ENCODE results near the gene ECD.

Gene ECD

DNA sequence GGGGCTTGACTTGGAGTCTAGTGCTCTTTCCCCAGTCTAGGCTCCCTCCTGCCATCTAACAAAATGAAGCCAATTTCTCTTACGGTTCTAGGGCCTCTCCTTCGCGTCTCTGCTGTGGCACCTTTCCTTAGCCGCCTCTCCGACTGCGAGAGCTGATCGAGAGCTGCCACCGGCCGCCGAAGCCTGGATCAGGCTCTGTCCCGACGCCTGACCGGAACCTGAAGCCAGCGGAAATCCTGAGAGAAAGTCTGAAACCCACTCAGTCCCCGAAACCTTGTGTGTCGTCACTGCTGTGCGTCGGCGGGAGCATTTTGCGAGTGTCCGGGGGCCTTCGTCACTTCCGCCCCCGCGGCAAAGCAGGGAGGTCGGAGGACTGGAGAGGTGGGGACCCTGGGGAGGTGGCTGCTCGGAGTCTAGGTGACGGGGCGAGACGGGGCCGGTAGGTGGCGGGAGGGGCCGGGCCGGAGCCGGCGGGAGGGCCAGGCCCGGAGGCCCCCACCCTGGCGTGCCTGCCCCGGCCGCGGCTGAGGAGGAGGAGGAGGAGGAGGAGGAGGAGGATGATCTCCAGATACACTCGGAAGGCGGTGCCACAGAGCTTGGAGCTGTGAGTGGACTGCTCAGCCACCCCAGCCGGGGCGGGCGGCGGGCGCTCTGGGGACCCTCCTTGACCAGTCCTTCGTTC lies at the start of gene ECD, which contains the start of gene FAM149B1:
Gene ECD, minus strand, starts transcription at position 226 of the 682 bp plus-strand sequence. CDS start 4,071 bp downstream, outside the sequence.
Gene FAM149B1, plus strand, starts transcription at position 337 of the 682 bp plus-strand sequence. Its CDS starts 221 bp downstream, at position 558.
- Histone ChIP-seq H3K9me3 (ENCODE audit: control insufficient read depth, insufficient read depth, low read length) (no peaks in the 10 kb centered on the region), H3K9ac (ENCODE audit: low read depth, low read length) (peak within 1 kb of the TSS; percentile 91), H3K4me1 (ENCODE audit: control insufficient read depth, insufficient read depth, low read length) (no peaks in the 10 kb centered on the region), H3K27ac (ENCODE audit: low read depth, low read length) (peak within 1 kb of the TSS; percentile 95), H3K36me3 (ENCODE audit: control insufficient read depth, insufficient read depth, low read length) (peaks cover 14% of the 10 kb centered on the region), H3K27me3 (ENCODE audit: control insufficient read depth, insufficient read depth, low read length) (no peaks in the 10 kb centered on the region), H3K4me3 (ENCODE audit: low read depth, low read length) (peak within 1 kb of the TSS; percentile 99)

DNA sequence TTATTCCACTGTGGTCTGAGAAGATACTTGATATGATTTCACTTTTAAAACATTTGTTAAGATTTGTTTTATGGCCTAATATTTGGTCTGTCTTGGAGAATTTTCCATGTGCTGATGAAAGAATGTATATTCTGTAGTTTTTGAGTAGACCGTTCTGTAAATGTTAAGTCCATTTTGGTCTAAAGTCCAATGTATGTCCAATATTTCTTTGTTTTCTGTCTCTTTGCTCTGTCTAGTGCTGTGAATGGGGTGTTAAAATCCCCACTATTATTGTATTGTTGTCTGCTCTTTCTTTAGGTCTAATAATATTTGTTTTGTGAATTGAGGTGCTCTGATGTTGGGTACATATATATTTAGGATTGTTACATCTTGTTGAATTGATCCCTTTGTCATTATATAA lies 47.9 kb upstream of the ECD start:
- Histone ChIP-seq H3K4me3 (ENCODE audit: low read depth, low read length) (no peak overlapping the region), H3K36me3 (ENCODE audit: control insufficient read depth, insufficient read depth, low read length) (0 out of 2 replicates have a peak, but pooled peaks cover 6% of the 10 kb centered on the region), H3K9me3 (ENCODE audit: control insufficient read depth, insufficient read depth, low read length) (no peaks in the 10 kb centered on the region), H3K9ac (ENCODE audit: low read depth, low read length) (no peak overlapping the region), H3K27ac (ENCODE audit: low read depth, low read length) (no peak overlapping the region), H3K27me3 (ENCODE audit: control insufficient read depth, insufficient read depth, low read length) (no peaks in the 10 kb centered on the region), H3K4me1 (ENCODE audit: control insufficient read depth, insufficient read depth, low read length) (no peaks in the 10 kb centered on the region)

DNA sequence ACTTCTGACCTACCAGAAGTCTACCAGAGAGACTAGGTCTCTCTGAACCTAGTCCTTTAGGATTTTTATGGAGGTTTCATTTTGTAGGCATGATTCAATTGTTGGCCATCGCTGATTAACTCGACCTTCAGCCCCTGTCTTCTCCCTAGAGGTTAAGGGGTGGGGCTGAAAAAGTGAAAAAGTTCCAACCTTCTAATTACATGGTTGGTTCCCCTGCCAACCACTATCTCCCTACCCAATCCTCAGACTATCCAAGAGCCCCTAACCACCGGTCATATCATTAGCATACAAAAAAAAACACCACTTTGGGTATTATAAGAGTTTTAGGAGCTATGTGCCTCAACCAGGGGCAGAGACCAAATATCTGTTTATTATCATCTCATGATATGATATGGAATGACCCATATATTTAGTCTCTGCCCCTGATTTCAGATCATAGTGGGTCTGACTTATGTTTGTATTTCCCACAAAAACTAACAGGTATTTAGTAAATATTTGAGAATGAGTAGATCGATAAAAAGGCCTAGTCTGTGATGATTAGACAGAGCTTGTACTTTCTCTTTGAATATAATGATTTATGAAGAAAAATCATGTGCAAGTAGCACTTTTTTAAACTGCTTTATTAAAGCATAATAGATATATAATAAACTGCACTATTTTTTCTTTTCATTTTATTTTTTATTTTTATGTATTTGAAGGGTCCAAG lies 43.5 kb upstream of the ECD start:
- no peak overlapping the region for H3K9ac ChIP-seq (ENCODE audit: low read depth, low read length)
- H3K9me3 ChIP-seq (ENCODE audit: control insufficient read depth, insufficient read depth, low read length), result peaks cover 9% of the 10 kb centered on the region
- H3K4me1 ChIP-seq (ENCODE audit: control insufficient read depth, insufficient read depth, low read length), result no peaks in the 10 kb centered on the region
- no peak overlapping the region for H3K27ac ChIP-seq (ENCODE audit: low read depth, low read length)
- peaks cover 13% of the 10 kb centered on the region for H3K36me3 ChIP-seq (ENCODE audit: control insufficient read depth, insufficient read depth, low read length)
- H3K27me3 ChIP-seq (ENCODE audit: control insufficient read depth, insufficient read depth, low read length), result no peaks in the 10 kb centered on the region
- no peak overlapping the region for H3K4me3 ChIP-seq (ENCODE audit: low read depth, low read length)

DNA sequence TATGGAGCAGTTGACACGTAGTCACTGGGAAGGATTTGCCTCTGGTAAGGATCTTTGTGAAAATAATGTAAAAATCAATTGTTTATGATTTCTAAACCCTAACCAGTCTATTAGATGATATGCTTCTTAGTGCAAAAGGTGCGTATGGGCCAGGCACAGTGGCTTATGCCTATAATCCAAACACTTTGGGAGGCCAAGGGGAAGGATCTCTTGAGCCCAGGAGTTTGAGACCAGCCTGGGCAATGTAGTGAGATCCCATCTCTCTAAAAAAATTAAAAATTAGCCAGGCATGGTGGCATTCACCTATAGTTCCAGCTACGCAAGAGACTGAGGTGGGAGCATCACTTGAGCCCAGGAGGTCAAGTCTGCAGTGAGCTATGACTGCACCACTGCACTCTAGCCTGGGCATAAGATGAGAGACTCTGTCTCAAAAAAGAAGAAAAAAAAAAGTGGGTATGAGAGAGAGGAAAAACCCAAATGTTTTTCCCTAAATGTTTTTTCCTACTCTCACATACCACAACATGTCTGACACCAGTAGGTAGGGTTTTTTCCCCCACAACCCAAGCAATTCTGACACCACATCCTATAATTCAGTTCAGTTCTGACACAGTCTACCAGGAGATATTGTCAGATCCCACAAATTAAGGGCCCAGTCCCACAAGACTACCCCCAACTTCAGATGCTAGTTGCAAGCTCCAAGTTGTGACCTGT lies 42.7 kb upstream of the ECD start:
- Histone ChIP-seq H3K4me1 (ENCODE audit: control insufficient read depth, insufficient read depth, low read length) (no peaks in the 10 kb centered on the region), H3K4me3 (ENCODE audit: low read depth, low read length) (no peak overlapping the region), H3K27me3 (ENCODE audit: control insufficient read depth, insufficient read depth, low read length) (no peaks in the 10 kb centered on the region), H3K36me3 (ENCODE audit: control insufficient read depth, insufficient read depth, low read length) (peaks cover 13% of the 10 kb centered on the region), H3K27ac (ENCODE audit: low read depth, low read length) (no peak overlapping the region), H3K9ac (ENCODE audit: low read depth, low read length) (no peak overlapping the region), H3K9me3 (ENCODE audit: control insufficient read depth, insufficient read depth, low read length) (peaks cover 16% of the 10 kb centered on the region)

DNA sequence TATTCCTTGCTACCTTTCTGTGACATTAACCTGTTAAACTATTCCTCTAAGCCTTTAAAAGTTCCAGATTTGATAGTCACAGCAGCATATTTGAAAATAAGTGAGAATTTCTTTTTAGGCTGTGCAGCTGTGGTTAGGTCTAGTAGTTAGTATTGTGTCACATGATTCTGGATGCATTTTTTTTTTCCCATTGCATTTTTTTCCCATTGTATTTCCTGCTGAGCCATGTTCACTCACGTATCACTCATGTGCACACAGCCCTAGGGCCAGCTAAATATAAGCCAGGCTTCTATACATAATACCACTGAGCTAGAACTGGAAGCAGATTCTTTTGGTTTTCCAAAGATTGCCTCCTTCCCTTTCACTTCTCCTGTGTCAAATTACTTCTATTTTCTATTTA lies 41.9 kb upstream of the ECD start:
- Histone ChIP-seq H3K9me3 (ENCODE audit: control insufficient read depth, insufficient read depth, low read length) (peaks cover 21% of the 10 kb centered on the region), H3K4me1 (ENCODE audit: control insufficient read depth, insufficient read depth, low read length) (no peaks in the 10 kb centered on the region), H3K36me3 (ENCODE audit: control insufficient read depth, insufficient read depth, low read length) (peaks cover 13% of the 10 kb centered on the region), H3K9ac (ENCODE audit: low read depth, low read length) (no peak overlapping the region), H3K4me3 (ENCODE audit: low read depth, low read length) (no peak overlapping the region), H3K27ac (ENCODE audit: low read depth, low read length) (no peak overlapping the region), H3K27me3 (ENCODE audit: control insufficient read depth, insufficient read depth, low read length) (no peaks in the 10 kb centered on the region)

DNA sequence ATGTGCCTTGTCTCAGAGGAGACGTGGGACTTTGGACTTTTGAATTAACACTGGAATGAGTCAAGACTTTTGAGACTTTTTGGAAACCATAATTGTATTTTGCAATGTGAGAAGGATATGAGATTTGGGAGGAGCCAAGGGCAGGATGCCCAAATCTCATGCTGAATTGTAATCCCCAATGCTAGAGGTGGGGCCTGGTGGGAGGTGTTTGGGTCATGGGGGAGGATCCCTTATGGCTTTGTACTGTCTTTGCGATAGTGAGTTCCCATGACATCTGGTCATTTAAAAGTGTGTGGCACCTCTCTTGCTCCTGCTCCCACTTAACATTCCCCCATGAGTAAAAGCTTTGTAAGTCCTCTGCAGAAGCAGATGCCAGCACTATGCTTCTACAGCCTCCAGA lies 40.1 kb upstream of the ECD start:
- no peak overlapping the region for H3K4me3 ChIP-seq (ENCODE audit: low read depth, low read length)
- peaks cover 13% of the 10 kb centered on the region for H3K36me3 ChIP-seq (ENCODE audit: control insufficient read depth, insufficient read depth, low read length)
- H3K27me3 ChIP-seq (ENCODE audit: control insufficient read depth, insufficient read depth, low read length), result no peaks in the 10 kb centered on the region
- H3K27ac ChIP-seq (ENCODE audit: low read depth, low read length), result no peak overlapping the region
- peaks cover 21% of the 10 kb centered on the region for H3K9me3 ChIP-seq (ENCODE audit: control insufficient read depth, insufficient read depth, low read length)
- H3K9ac ChIP-seq (ENCODE audit: low read depth, low read length), result no peak overlapping the region
- H3K4me1 ChIP-seq (ENCODE audit: control insufficient read depth, insufficient read depth, low read length), result no peaks in the 10 kb centered on the region

DNA sequence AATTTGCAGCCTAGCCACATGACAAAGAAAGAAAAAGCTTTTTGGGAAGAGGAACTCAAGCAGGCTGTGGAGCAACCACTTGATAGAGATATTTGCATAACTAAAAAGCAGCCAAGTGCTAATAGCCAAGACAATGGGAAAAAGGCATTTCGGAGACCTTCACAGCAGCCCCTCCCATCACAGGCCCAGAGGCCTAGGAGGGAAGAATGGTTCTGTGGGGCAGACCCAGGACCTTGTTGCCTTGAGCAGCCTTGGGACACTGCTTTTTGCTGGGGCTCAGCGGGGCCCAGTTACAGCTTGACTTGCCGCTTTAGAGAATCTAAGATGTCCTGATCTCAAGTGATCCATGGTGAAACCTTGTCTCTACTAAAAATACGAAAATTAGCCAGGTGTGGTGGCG lies 38.6 kb upstream of the ECD start:
- H3K4me3 ChIP-seq (ENCODE audit: low read depth, low read length), result no peak overlapping the region
- H3K9me3 ChIP-seq (ENCODE audit: control insufficient read depth, insufficient read depth, low read length), result peaks cover 21% of the 10 kb centered on the region
- H3K9ac ChIP-seq (ENCODE audit: low read depth, low read length), result no peak overlapping the region
- peaks cover 13% of the 10 kb centered on the region for H3K36me3 ChIP-seq (ENCODE audit: control insufficient read depth, insufficient read depth, low read length)
- no peak overlapping the region for H3K27ac ChIP-seq (ENCODE audit: low read depth, low read length)
- H3K27me3 ChIP-seq (ENCODE audit: control insufficient read depth, insufficient read depth, low read length), result no peaks in the 10 kb centered on the region
- no peaks in the 10 kb centered on the region for H3K4me1 ChIP-seq (ENCODE audit: control insufficient read depth, insufficient read depth, low read length)

DNA sequence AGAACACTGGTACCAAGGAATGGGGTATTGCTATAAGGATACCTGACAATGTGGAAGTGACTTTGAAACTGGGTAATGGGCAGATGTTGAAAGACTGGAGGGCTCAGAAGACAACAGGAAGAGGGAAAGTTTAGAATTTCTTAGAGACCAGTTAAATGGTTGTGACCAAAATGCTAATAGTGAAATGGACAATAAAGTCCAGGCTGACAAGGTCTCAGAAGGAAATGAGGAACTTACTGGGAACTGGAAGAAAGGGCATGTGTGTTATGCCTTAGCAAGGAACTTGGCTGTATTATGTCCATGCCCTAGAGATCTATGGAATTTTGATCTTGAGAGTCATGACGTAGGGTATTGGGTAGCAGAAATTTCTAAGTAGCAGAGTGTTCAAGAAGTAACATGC lies 38.1 kb upstream of the ECD start:
- peaks cover 13% of the 10 kb centered on the region for H3K36me3 ChIP-seq (ENCODE audit: control insufficient read depth, insufficient read depth, low read length)
- H3K4me3 ChIP-seq (ENCODE audit: low read depth, low read length), result no peak overlapping the region
- peaks cover 21% of the 10 kb centered on the region for H3K9me3 ChIP-seq (ENCODE audit: control insufficient read depth, insufficient read depth, low read length)
- H3K27ac ChIP-seq (ENCODE audit: low read depth, low read length), result no peak overlapping the region
- no peaks in the 10 kb centered on the region for H3K4me1 ChIP-seq (ENCODE audit: control insufficient read depth, insufficient read depth, low read length)
- H3K9ac ChIP-seq (ENCODE audit: low read depth, low read length), result no peak overlapping the region
- no peaks in the 10 kb centered on the region for H3K27me3 ChIP-seq (ENCODE audit: control insufficient read depth, insufficient read depth, low read length)

DNA sequence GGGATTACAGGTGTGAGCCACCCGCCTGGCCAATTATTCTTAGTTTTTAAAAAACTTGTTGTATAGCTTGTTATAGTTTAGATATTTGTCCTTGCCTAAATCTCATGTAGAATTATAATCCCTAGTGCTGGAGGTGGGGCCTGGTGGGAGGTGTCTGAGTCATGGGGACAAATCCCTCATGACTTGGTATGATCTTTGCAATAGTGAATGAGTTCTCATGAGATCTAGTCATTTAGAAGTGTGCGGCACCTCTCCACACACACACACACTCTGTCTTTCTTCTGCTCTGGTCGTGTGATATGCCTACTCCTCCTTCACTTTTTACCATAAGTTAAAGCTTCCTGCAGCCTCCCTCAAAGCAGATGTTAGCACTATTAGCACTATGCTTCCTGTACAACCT lies 37.3 kb upstream of the ECD start:
- Histone ChIP-seq H3K4me1 (ENCODE audit: control insufficient read depth, insufficient read depth, low read length) (no peaks in the 10 kb centered on the region), H3K9me3 (ENCODE audit: control insufficient read depth, insufficient read depth, low read length) (peaks cover 21% of the 10 kb centered on the region), H3K4me3 (ENCODE audit: low read depth, low read length) (no peak overlapping the region), H3K27me3 (ENCODE audit: control insufficient read depth, insufficient read depth, low read length) (no peaks in the 10 kb centered on the region), H3K27ac (ENCODE audit: low read depth, low read length) (no peak overlapping the region), H3K9ac (ENCODE audit: low read depth, low read length) (no peak overlapping the region), H3K36me3 (ENCODE audit: control insufficient read depth, insufficient read depth, low read length) (peaks cover 6% of the 10 kb centered on the region)

DNA sequence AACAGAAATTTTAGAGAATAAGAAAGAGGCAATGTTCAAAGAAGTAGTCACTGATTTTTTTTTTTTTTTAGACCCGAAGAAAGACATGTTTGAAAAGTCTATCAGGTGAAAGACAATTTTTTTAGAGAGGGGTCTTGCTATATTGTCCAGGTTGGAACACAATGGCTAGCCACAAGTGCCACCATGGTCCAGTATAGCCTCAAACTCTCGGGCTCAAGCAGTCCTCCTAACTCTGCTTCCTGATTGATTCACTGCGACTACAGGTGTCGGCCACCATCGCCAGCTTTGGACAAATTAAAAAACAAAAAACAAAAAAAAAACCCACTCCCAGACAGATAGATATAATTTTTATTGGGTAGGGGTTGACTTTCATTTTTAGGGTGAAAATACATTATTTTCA lies 22.4 kb upstream of the ECD start:
- no peaks in the 10 kb centered on the region for H3K27me3 ChIP-seq (ENCODE audit: control insufficient read depth, insufficient read depth, low read length)
- no peak overlapping the region for H3K9ac ChIP-seq (ENCODE audit: low read depth, low read length)
- no peak overlapping the region for H3K4me3 ChIP-seq (ENCODE audit: low read depth, low read length)
- no peaks in the 10 kb centered on the region for H3K9me3 ChIP-seq (ENCODE audit: control insufficient read depth, insufficient read depth, low read length)
- no peaks in the 10 kb centered on the region for H3K4me1 ChIP-seq (ENCODE audit: control insufficient read depth, insufficient read depth, low read length)
- H3K36me3 ChIP-seq (ENCODE audit: control insufficient read depth, insufficient read depth, low read length), result peaks cover 11% of the 10 kb centered on the region
- H3K27ac ChIP-seq (ENCODE audit: low read depth, low read length), result no peak overlapping the region

DNA sequence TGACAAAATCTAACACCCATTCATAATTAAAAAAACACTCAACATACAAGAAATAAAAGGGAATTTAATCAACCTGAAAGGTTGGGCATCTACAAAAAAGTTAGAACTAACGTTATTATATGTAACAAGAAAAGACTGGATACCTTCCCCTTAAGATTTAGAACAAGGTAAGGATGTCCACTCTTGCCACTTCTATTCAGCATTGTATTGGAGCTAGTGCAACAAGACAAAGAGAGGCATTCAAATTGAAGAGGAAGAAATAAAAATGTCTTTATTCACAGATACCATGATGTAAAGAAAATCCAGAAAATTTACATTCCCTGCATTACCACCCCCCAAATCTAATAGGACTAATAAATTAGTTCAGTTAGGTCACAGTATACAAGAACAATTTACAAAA lies 18.5 kb upstream of the ECD start:
- H3K4me1 ChIP-seq (ENCODE audit: control insufficient read depth, insufficient read depth, low read length), result no peaks in the 10 kb centered on the region
- no peaks in the 10 kb centered on the region for H3K9me3 ChIP-seq (ENCODE audit: control insufficient read depth, insufficient read depth, low read length)
- no peak overlapping the region for H3K9ac ChIP-seq (ENCODE audit: low read depth, low read length)
- peaks cover 17% of the 10 kb centered on the region; the same call in 1 of the 2 replicates for H3K36me3 ChIP-seq (ENCODE audit: control insufficient read depth, insufficient read depth, low read length)
- H3K27ac ChIP-seq (ENCODE audit: low read depth, low read length), result no peak overlapping the region
- no peaks in the 10 kb centered on the region for H3K27me3 ChIP-seq (ENCODE audit: control insufficient read depth, insufficient read depth, low read length)
- no peak overlapping the region for H3K4me3 ChIP-seq (ENCODE audit: low read depth, low read length)
